Measurements from ENCODE around the gene SHISA2.

DNA sequence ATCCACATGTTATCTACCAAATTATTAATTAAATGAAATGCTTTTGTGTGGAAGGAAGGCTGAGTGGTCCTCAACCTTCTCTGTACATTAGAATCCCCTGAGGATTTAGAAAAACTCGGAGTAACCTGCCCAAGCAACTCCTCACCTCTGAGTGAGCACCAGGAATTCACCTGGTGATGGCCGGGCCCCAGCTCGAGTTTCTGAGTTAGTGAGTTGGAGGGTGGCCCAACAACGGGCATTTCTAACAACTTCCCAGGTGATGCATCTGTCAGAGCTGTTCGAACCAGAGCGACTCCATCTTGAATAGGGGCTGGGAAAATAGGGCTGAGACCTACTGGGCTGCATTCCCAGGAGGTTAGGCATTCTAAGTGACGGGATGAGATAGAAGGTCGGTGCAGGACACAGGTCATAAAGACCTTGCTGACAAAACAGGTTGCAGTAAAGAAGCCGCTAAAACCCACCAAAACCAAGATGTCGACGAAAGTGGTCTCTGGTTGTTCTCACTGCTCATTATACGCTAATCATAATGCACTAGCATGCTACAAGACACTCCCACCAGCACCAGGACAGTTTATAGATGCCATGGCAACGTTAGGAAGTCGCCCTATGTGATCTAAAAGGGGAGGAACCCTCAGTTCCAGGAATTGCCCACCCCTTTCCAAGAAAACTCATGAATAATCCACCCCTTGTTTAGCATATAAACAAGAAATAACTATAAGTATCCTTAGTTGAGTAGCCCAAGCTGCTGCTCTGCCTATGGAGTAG is 44.2 kb upstream of the SHISA2 start:
- TF ChIP-seq, protein P1, sequence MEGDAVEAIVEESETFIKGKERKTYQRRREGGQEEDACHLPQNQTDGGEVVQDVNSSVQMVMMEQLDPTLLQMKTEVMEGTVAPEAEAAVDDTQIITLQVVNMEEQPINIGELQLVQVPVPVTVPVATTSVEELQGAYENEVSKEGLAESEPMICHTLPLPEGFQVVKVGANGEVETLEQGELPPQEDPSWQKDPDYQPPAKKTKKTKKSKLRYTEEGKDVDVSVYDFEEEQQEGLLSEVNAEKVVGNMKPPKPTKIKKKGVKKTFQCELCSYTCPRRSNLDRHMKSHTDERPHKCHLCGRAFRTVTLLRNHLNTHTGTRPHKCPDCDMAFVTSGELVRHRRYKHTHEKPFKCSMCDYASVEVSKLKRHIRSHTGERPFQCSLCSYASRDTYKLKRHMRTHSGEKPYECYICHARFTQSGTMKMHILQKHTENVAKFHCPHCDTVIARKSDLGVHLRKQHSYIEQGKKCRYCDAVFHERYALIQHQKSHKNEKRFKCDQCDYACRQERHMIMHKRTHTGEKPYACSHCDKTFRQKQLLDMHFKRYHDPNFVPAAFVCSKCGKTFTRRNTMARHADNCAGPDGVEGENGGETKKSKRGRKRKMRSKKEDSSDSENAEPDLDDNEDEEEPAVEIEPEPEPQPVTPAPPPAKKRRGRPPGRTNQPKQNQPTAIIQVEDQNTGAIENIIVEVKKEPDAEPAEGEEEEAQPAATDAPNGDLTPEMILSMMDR (conservative IDR thresholded peaks at IDR 0.05 in 1 of 2, IDR thresholded peaks at IDR 0.05 in 1 of 2; ENCODE audit: extremely low read depth in 1 of 2, insufficient read depth in 1 of 2, low read depth in 1 of 2, low read length in 2 of 2), result no peak
- no peak for TF ChIP-seq EZH2 (IDR thresholded peaks at IDR 0.05; ENCODE audit: borderline replicate concordance, low read length)

All from mammary epithelial cell (primary cell).